Measurements from ENCODE around the gene N4BP2. TPM values are rescaled to one million over a fixed set of nuclear protein-coding genes. Genes with fewer than 3 reads are reported as not detected.
A peak's percentile ranks its signal among the peaks of the same experiment; 100 is the strongest.
"Not testable (repeated sequence)": the region's sequence is repeated elsewhere in the genome, so short reads cannot be mapped to it uniquely, and the experiment has no call there.

The N4BP2 gene
- 10 to 100 TPM in 4 of 5 donors, 1 to 10 TPM in 1; 9.6 to 24.3 (median 19.2) TPM for polyA plus RNA-seq (ENCODE audit: insufficient read depth in 1 of 5, insufficient read length in 5 of 5, low replicate concordance in 1 of 5)
- long read RNA-seq, donor 1, partial matches to known transcripts = 5 of 5 reads
- long read RNA-seq, donor 1, other reads (novel, unspliced or antisense) = 0 of 5 reads
- long read RNA-seq, donor 2 = 0 reads
- long read RNA-seq, donor 3 = 0 reads
- long read RNA-seq, donor 4 = 0 reads
- long read RNA-seq, donor 5 = 0 reads
- long read RNA-seq, donor 6, partial matches to known transcripts = 0 of 1 reads
- long read RNA-seq, donor 6, other reads (novel, unspliced or antisense) = 0 of 1 reads
- long read RNA-seq, donor 7 = 0 reads
- long read RNA-seq, donor 8 = 0 reads

GRCh38 chr4:40056716-40057585, at the start of gene N4BP2:
Gene N4BP2, plus strand, starts transcription at chr4:40056850. Its CDS starts 40,491 bp downstream, at chr4:40097341.
- peak; percentile 90 to 92 for DNase-seq

GRCh38 chr4:40016007-40016406, 40.6 kb upstream of the N4BP2 start:
- DNase-seq = no peak

- DNase-seq = no peak
Observed at GRCh38 chr4:40020221-40020620, 36.4 kb upstream of the N4BP2 start.

- not testable (repeated sequence) for DNase-seq
Observed at GRCh38 chr4:40021116-40021515, 35.5 kb upstream of the N4BP2 start.

- DNase-seq = not testable (repeated sequence)
Observed at GRCh38 chr4:40024049-40024448, 32.6 kb upstream of the N4BP2 start.

- DNase-seq = no peak
Observed at GRCh38 chr4:40032785-40033184, 23.9 kb upstream of the N4BP2 start.

GRCh38 chr4:40033613-40034012, 23.0 kb upstream of the N4BP2 start:
- DNase-seq = no peak

- no peak for DNase-seq
Observed at GRCh38 chr4:40038977-40039376, 17.7 kb upstream of the N4BP2 start.

- DNase-seq = no peak
Observed at GRCh38 chr4:40040908-40041307, 15.7 kb upstream of the N4BP2 start.

GRCh38 chr4:40043786-40044185, 12.9 kb upstream of the N4BP2 start:
- DNase-seq = no peak

- DNase-seq = peak in 1 of 2 donors; percentile 61
Observed at GRCh38 chr4:40046311-40046980, 10.2 kb upstream of the N4BP2 start.

- DNase-seq = no peak
Observed at GRCh38 chr4:40053161-40053560, 3.5 kb upstream of the N4BP2 start.

- DNase-seq = no peak
Observed at GRCh38 chr4:40055511-40055862, 1.2 kb upstream of the N4BP2 start.

- peak; percentile 87 to 89 for DNase-seq
Observed at GRCh38 chr4:40055863-40056715, 561 bp upstream of the N4BP2 start.

- peak; percentile 85 to 89 for DNase-seq
Observed at GRCh38 chr4:40057586-40058091, 989 bp downstream of the N4BP2 start.

- no peak for DNase-seq
Observed at GRCh38 chr4:40058121-40058520, 1.5 kb downstream of the N4BP2 start.

GRCh38 chr4:40058854-40059253, 2.2 kb downstream of the N4BP2 start:
- no peak for DNase-seq

GRCh38 chr4:40059362-40059761, 2.7 kb downstream of the N4BP2 start:
- no peak for DNase-seq

GRCh38 chr4:40065010-40065409, 8.4 kb downstream of the N4BP2 start:
- DNase-seq = no peak

GRCh38 chr4:40066651-40067050, 10.0 kb downstream of the N4BP2 start:
- no peak for DNase-seq

- DNase-seq = no peak
Observed at GRCh38 chr4:40070387-40070786, 13.7 kb downstream of the N4BP2 start.
